Sciatic nerve (tissue), 2 donors: ENCODE measurements around the gene CNTRL. TPM values are rescaled to one million over a fixed set of nuclear protein-coding genes. Genes with fewer than 3 reads are reported as not detected.

ENCODE experiments used
- ATAC-seq: fragments of 200-7000 bp; cut with Tn5 transposase; one replicate; pipeline ENCODE4 v1.9.1; 2020; ENCODE audit warnings: mild to moderate bottlenecking, moderate library complexity
- DNase-seq: peaks from one replicate; pipeline ENCODE4 v3.0.0-alpha.2; 2020; ENCODE audit warnings: low spot score
- intact Hi-C: fragments of 100-400 bp; cut with DNase I; formaldehyde crosslinking; loops from one replicate; pipeline ENCODE4 v1.14.2; 2022
- total RNA-seq: library from RNA; stranded (reverse); fragmentation: NEBNext Ultra II Directional; extraction: Animal tissue kit (Norgen Biotek cat#: 25700); gene quantifications from one replicate; pipeline ENCODE4 v1.2.1, GENCODE V29; 2021
- donor health status: DM: no; HTN: no; CAD: no.
- donor health status: DM: no; HTN: no; CAD: no.

The CNTRL gene
- total RNA-seq, 1 donor from 2014 or later, result 30.8 TPM

DNA sequence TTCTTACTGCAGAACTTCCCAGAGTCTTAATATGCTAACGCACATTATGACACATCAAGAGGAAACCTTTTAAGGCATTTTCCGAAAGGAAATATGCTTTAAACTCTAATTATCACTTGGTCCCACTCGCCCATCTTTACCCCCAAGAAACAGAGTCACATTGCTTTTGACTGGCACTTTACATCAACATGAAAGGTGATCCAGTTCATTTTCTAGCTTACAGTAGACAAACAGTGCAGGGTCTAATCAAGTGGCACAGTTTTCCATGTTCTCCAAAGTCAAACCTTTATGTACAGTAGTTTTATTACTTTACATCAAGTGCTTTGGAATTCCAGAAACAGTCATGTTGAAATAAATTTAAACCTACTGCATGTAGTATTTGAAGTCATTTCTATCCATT lies 114.9 kb downstream of the CNTRL start:
- intact Hi-C loops, result no loop called here
- no peak for ATAC-seq
- DNase-seq, result no peak

- intact Hi-C loops, result no loop called here
- ATAC-seq, result no peak
- DNase-seq, result no peak
These were observed 116.5 kb downstream of the CNTRL start for GRCh38 chr9:121191235-121191634.

GRCh38 chr9:121192518-121192917 lies 117.8 kb downstream of the CNTRL start:
- DNase-seq, result no peak
- no peak for ATAC-seq
- intact Hi-C loops, result no loop called here

DNA sequence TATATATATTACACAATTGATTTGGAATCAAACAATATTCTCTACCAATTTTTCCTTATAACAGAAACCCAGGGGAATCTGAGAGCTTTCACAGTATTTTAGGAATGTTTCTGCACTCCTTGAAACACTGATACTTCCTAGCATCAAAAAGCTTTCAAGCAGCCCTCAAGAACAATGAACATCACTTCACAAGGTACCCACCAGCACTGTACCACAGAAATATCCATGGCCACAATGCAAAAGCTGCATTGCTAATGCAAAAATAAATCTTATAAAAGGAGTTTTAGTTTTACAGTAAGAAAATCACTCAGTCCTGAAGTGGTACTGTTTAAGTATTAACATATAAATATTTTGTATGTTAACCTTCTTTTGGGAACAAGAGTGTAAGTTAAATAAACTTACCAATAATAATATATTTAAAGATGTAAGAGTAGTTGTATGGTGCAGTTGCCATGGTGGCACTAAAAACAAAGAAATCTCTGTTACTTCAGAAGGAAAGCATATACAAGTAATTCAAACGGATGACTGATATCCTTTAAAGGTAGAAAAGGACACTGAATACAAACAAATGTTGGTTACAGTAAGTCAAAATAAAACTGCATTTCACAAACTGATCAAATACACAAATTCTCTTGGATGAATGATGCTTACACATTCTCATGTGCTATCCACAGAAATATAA lies 118.3 kb downstream of the CNTRL start:
- DNase-seq (no peak), ATAC-seq (no peak)
- intact Hi-C loops, result no loop called here

- intact Hi-C loops, result no loop called here
- ATAC-seq (no peak), DNase-seq (no peak)
These were observed 120.0 kb downstream of the CNTRL start for GRCh38 chr9:121194730-121195129.

- ATAC-seq, result no peak
- intact Hi-C loops, result no loop called here
- no peak for DNase-seq
These were observed 121.6 kb downstream of the CNTRL start for GRCh38 chr9:121196389-121196788.

DNA sequence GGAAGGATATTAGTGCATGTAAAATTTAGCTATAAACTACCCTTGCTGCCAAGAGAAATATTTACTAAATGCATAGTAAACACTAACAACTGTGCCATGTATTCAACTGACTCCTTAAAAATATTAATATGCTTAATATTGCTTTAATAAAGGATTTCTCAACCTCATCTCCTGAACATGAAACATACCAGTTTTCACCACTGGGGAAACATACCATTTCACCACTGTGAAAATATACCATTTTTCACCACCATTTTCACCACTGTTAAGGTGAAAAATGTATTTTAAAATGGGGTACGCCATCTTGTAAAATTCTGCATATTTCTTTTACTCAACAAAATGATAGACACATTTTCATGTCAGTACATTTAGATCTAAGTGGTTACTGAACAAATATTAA lies 122.4 kb downstream of the CNTRL start:
- ATAC-seq (no peak), DNase-seq (no peak)
- intact Hi-C loops, result no loop called here

DNA sequence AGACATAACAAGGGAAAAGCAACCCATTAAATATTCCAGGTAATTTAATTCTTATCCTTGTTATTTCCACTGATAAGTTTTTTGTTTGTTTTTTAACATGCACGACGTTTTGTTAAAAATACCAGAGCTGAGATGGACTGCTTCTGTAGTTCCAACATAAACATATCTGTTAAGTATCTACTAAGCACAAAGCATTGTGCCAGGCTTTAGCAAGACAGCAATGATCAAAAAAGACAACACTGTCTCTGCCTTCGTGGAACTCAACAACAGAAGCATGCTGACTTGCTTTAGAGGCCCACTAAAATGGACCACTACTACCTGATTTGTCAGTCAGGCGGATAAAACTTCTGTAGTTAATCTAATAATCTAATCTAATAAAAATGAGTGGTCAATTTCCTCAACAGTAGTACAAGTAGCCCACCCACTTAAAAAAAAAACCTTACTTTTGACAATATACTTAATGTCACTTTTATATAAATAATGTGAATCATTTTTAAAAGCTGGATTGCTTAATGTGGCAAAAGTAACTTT lies 123.8 kb downstream of the CNTRL start:
- DNase-seq, result no peak
- no peak for ATAC-seq
- intact Hi-C loops, result no loop called here

DNA sequence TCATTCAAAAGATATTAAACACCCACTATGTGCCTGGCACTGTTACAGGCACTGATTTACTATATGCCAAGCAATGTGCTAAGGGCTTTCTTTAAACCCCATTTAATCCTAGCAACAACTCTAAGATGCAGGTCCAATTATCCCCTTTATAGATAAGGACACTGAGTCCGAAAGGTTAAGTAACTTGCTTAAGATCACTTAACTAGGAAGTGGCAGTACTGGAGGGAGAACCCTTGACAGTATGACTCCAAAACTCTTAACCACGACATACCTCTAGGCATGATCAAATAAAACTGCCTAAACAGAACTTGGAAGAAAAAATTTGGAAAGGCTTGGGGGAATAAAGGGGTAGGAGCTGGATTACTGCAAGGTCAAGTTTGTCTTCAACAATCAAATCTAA lies 125.2 kb downstream of the CNTRL start:
- ATAC-seq, result no peak
- DNase-seq, result no peak
- intact Hi-C loops, result loop anchor here (10.0 kb wide), 1 partner anchor 195 kb away; no protein-coding TSS in a partner anchor

- ATAC-seq, result no peak
- DNase-seq, result no peak
- intact Hi-C loops, result loop anchor here (10.0 kb wide), 1 partner anchor 194 kb away; no protein-coding TSS in a partner anchor
These were observed 125.6 kb downstream of the CNTRL start for GRCh38 chr9:121200356-121200755.

GRCh38 chr9:121201045-121201737 lies 126.4 kb downstream of the CNTRL start:
- intact Hi-C loops, result loop anchor here (10.0 kb wide), 1 partner anchor 194 kb away; no protein-coding TSS in a partner anchor
- ATAC-seq (peak; percentile 48), DNase-seq (peak; percentile 70)

DNA sequence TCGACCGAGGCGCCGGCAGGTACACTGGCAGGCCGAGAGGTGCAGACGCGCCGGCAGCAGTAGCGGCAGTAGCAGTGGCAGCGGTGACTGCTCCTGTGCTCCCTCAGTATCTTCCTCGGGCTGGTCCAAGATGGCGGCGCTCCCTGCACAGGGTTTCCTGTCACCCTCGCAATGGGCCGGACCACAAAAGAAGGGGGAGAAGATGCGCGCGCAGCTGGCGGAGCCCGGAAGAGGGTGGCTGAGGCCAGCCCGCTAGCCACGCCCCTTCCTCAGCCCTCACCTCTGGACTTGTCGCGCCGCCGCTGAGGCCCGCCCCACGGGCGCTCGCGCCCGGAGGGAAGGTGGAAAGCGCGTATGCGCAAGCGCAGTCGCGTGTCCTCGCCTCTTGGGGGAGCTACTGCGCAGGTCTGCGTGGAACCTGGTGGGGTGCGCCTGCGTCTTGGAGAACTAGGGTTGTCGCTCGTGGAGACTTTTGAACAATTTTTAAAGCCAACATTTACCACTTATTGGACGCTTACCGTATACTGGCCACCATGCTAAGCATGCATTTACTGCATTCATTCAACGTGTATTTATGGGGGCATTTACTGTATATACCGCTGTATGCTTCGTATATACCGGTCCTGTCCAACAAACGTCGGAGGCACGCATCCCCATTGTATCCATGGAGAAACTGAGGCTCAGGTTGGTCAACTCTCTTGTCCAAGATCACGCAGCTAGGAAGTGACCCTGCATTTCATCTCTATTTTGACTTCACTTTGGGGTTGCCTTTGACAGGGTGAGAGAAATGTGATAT lies 127.2 kb downstream of the CNTRL start, which contains the start of gene RAB14:
Gene RAB14, minus strand, starts transcription at position 132 of the 796 bp plus-strand sequence. CDS start 8,457 bp downstream, outside the sequence.
- ATAC-seq (peak; percentile 99), DNase-seq (peak; percentile 100)
- intact Hi-C loops, result loop anchor here (10.0 kb wide), 1 partner anchor 193 kb away; no protein-coding TSS in a partner anchor

GRCh38 chr9:121204121-121204520 lies 129.4 kb downstream of the CNTRL start:
- DNase-seq, result no peak
- no peak for ATAC-seq
- intact Hi-C loops, result loop anchor here (10.0 kb wide), 1 partner anchor 191 kb away; no protein-coding TSS in a partner anchor

GRCh38 chr9:121204611-121205010 lies 129.9 kb downstream of the CNTRL start:
- intact Hi-C loops, result loop anchor here (10.0 kb wide), 1 partner anchor 190 kb away; no protein-coding TSS in a partner anchor
- DNase-seq (no peak), ATAC-seq (no peak)

GRCh38 chr9:121206516-121207370 lies 132.0 kb downstream of the CNTRL start:
- no peak for DNase-seq
- intact Hi-C loops, result loop anchor here (10.0 kb wide), 1 partner anchor 188 kb away; no protein-coding TSS in a partner anchor
- no peak for ATAC-seq

- intact Hi-C loops, result loop anchor here (10.0 kb wide), 1 partner anchor 187 kb away; no protein-coding TSS in a partner anchor
- DNase-seq (no peak), ATAC-seq (no peak)
These were observed 132.7 kb downstream of the CNTRL start for GRCh38 chr9:121207371-121207940.

- ATAC-seq (no peak), DNase-seq (no peak)
- intact Hi-C loops, result loop anchor here (10.0 kb wide), 2 partner anchors 54 to 104 kb away; partner anchors contain the start of gene GSN
These were observed 135.8 kb downstream of the CNTRL start for GRCh38 chr9:121210536-121210935.
